ENCODE results near the gene CYP24A1.

Gene CYP24A1

DNA sequence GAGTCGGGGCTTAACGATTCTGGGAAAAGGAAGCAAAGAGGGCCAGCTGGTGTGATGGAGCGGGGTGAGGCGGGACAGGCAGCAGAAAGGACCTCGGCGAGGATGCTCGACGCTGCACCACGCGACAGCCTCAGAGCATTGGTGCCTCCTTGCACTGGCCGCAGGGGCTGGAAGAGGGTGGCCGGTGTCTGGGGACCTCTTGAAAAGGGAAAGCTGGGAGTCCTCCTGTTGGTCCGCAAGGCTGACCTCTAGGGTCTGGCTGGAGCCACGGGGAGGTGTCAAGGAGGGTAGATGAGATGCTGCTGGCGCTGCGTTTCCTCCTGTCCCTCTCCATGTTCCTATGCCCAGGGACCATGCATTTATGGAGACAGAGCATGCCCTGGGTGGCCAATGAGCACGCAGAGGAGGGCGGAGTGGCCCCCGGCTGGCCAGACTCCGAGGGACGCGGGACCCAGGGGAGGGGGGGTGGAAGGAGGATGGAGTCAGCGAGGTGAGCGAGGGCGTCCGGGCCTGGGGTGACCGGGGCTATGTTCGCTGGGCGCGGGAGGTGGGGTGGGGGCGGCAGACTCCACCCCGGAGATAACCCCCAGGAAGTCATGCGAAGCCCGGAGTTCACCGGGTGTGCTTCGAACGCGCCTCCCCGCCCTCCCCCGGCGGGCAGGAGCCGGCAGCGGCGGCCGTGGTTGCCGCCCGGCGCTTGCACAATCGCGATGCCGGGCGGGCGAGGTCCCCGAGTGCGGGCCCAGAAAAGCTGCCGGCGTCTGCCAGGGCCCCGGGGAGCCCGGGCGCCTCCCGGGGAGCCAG, at the start of gene CYP24A1:
CYP24A1 (minus strand) TSS at position 334 of the 804 bp plus-strand sequence. CDS start 407 bp downstream, outside the sequence.
- H3K4me3 ChIP-seq (ENCODE audit: low read depth, low read length, poor library complexity, severe bottlenecking): no peak within 1 kb of the TSS

DNA sequence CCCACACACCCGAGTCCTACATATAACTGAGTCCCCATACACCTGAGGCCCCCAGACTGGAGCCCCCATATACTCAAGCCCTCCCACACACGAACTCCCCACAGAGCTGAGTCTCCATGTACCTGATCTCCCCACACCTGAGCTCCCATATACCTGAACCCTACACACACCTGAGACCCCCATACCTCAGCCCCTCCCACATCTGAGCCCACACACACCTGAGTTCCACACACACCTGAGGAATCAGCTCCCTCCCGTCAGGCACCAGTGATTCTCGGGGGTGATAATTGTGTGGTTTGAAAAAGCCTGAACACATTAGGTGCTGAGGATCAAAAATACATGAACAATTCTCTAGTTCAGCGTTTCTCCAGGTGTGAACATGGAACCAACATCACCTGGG, 49.5 kb upstream of the CYP24A1 start:
- TF ChIP-seq, protein P1, sequence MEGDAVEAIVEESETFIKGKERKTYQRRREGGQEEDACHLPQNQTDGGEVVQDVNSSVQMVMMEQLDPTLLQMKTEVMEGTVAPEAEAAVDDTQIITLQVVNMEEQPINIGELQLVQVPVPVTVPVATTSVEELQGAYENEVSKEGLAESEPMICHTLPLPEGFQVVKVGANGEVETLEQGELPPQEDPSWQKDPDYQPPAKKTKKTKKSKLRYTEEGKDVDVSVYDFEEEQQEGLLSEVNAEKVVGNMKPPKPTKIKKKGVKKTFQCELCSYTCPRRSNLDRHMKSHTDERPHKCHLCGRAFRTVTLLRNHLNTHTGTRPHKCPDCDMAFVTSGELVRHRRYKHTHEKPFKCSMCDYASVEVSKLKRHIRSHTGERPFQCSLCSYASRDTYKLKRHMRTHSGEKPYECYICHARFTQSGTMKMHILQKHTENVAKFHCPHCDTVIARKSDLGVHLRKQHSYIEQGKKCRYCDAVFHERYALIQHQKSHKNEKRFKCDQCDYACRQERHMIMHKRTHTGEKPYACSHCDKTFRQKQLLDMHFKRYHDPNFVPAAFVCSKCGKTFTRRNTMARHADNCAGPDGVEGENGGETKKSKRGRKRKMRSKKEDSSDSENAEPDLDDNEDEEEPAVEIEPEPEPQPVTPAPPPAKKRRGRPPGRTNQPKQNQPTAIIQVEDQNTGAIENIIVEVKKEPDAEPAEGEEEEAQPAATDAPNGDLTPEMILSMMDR (IDR thresholded peaks at IDR 0.05; ENCODE audit: low read length): no peak
- TF ChIP-seq EZH2 (IDR thresholded peaks at IDR 0.05; ENCODE audit: borderline replicate concordance, low read length): no peak
- no peak overlapping the region for H3K4me2 ChIP-seq (ENCODE audit: low read length)
- H3K27me3 ChIP-seq (ENCODE audit: insufficient read depth, low read length): no peaks in the 10 kb centered on the region
- no peaks in the 10 kb centered on the region for H3K9me2 ChIP-seq (ENCODE audit: low read depth, low read length)
- no peak overlapping the region for H3K27ac ChIP-seq (ENCODE audit: low read depth, low read length, poor library complexity, severe bottlenecking)
- no peaks in the 10 kb centered on the region for H3K4me1 ChIP-seq (ENCODE audit: insufficient read depth, low read length, severe bottlenecking)
- no peaks in the 10 kb centered on the region for H3K79me2 ChIP-seq (ENCODE audit: insufficient read depth, low read length)
- H3K36me3 ChIP-seq (ENCODE audit: insufficient read depth, low read length): peaks cover 4% of the 10 kb centered on the region; the same call in 1 of the 2 replicates
- no peaks in the 10 kb centered on the region for H3F3A ChIP-seq (ENCODE audit: insufficient read depth, low read length)
- H3K4me3 ChIP-seq (ENCODE audit: low read depth, low read length, poor library complexity, severe bottlenecking): no peak overlapping the region
- no peak overlapping the region for H2AFZ ChIP-seq (ENCODE audit: low read length)
- no peaks in the 10 kb centered on the region for H4K20me1 ChIP-seq (ENCODE audit: insufficient read depth, low read length)
- H3K9ac ChIP-seq (ENCODE audit: low read length): no peak overlapping the region
- H3K9me3 ChIP-seq (ENCODE audit: low read length): no peaks in the 10 kb centered on the region

More for the DNA sequence above, at the start of gene CYP24A1:
- H3K4me2 ChIP-seq (ENCODE audit: low read length): no peak within 1 kb of the TSS
- H3K9me2 ChIP-seq (ENCODE audit: low read depth, low read length): no peaks in the 10 kb centered on the region
- no peak within 1 kb of the TSS for H3K27ac ChIP-seq (ENCODE audit: low read depth, low read length, poor library complexity, severe bottlenecking)
- no peak for TF ChIP-seq EZH2 (IDR thresholded peaks at IDR 0.05; ENCODE audit: borderline replicate concordance, low read length)
- TF ChIP-seq, protein P1 (IDR thresholded peaks at IDR 0.05; ENCODE audit: low read length): no peak
- no peak within 1 kb of the TSS for H3K9ac ChIP-seq (ENCODE audit: low read length)
- no peaks in the 10 kb centered on the region for H3K79me2 ChIP-seq (ENCODE audit: insufficient read depth, low read length)
- no peaks in the 10 kb centered on the region for H3K4me1 ChIP-seq (ENCODE audit: insufficient read depth, low read length, severe bottlenecking)
- no peaks in the 10 kb centered on the region for H4K20me1 ChIP-seq (ENCODE audit: insufficient read depth, low read length)
- no peaks in the 10 kb centered on the region for H3K36me3 ChIP-seq (ENCODE audit: insufficient read depth, low read length)
- no peak within 1 kb of the TSS for H2AFZ ChIP-seq (ENCODE audit: low read length)
- H3K27me3 ChIP-seq (ENCODE audit: insufficient read depth, low read length): no peaks in the 10 kb centered on the region; the same call in 1 of the 2 replicates
- H3K9me3 ChIP-seq (ENCODE audit: low read length): no peaks in the 10 kb centered on the region
- H3F3A ChIP-seq (ENCODE audit: insufficient read depth, low read length): no peaks in the 10 kb centered on the region

DNA sequence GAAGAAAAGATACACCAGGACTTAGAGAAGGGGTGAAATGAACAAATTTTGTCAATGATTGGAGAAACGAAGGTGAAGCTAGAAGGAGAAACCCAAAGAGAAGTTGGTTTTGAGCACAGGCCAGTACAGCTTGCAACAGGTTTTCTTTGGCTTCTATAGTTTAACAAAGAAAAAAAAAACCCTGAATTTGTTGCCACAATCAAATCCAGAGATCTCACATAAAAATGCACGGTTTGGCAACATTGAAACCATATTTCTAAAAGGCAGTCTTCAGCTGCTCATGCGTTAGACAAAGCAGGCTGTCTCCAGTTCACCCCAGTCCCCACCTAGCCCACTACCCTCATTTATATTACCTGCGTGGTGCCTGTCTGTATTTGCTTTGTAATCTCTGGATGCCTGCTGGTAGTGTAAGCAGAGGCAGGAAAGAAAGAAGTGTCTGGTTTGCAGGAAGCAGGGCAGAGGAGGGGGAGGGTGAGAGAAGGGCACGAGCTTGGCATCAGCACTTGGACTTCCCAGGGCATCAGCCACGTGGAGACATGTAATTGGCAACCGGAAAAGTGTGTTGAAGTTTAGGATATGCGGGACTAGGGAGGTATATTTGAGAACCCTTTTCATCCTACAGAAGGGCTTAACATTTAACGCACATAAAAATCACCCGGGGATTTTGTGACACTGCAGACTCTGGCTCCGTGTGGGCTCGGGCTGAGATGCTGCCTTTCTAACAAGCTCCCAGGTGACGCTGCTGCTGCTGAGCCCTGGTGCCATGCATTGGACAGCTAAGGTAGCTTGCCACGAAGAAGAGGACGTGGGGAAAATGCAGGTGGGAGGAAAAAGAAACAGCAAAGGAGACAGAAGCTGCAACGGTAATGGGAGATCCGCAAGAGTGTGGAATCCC, 48.5 kb upstream of the CYP24A1 start:
- TF ChIP-seq, protein P1 (IDR thresholded peaks at IDR 0.05; ENCODE audit: low read length): no peak
- TF ChIP-seq EZH2 (IDR thresholded peaks at IDR 0.05; ENCODE audit: borderline replicate concordance, low read length): no peak
- Histone ChIP-seq H2AFZ (ENCODE audit: low read length) (no peak overlapping the region), H3K27me3 (ENCODE audit: insufficient read depth, low read length) (no peaks in the 10 kb centered on the region), H4K20me1 (ENCODE audit: insufficient read depth, low read length) (no peaks in the 10 kb centered on the region), H3K9ac (ENCODE audit: low read length) (no peak overlapping the region), H3K79me2 (ENCODE audit: insufficient read depth, low read length) (no peaks in the 10 kb centered on the region), H3K9me2 (ENCODE audit: low read depth, low read length) (no peaks in the 10 kb centered on the region), H3K4me2 (ENCODE audit: low read length) (no peak overlapping the region), H3K36me3 (ENCODE audit: insufficient read depth, low read length) (peaks cover 4% of the 10 kb centered on the region; the same call in 1 of the 2 replicates), H3F3A (ENCODE audit: insufficient read depth, low read length) (no peaks in the 10 kb centered on the region), H3K27ac (ENCODE audit: low read depth, low read length, poor library complexity, severe bottlenecking) (no peak overlapping the region), H3K4me1 (ENCODE audit: insufficient read depth, low read length, severe bottlenecking) (no peaks in the 10 kb centered on the region), H3K4me3 (ENCODE audit: low read depth, low read length, poor library complexity, severe bottlenecking) (no peak overlapping the region), H3K9me3 (ENCODE audit: low read length) (no peaks in the 10 kb centered on the region)
